AG09309 (cell line): Measurements from ENCODE around the gene PITPNM3.

Source experiments
- DNase-seq: peaks from one replicate; pipeline ENCODE4 v3.0.0-alpha.2; 2010; ENCODE audit warnings: low read depth
- H3K4me3 ChIP-seq: 2 replicates; pipeline ENCODE4 v1.5.1; 2011; ENCODE audit warnings: mild to moderate bottlenecking, low read depth, low read length, moderate library complexity; ENCODE audit not compliant: control insufficient read depth
- CTCF ChIP-seq: IDR thresholded peaks from 2 replicates; pipeline ENCODE4 v1.5.1; 2011; ENCODE audit warnings: mild to moderate bottlenecking, low read depth, low read length, inconsistent platforms; ENCODE audit not compliant: insufficient read depth, control insufficient read depth; ENCODE audit errors: missing control alignments

PITPNM3 gene

DNA sequence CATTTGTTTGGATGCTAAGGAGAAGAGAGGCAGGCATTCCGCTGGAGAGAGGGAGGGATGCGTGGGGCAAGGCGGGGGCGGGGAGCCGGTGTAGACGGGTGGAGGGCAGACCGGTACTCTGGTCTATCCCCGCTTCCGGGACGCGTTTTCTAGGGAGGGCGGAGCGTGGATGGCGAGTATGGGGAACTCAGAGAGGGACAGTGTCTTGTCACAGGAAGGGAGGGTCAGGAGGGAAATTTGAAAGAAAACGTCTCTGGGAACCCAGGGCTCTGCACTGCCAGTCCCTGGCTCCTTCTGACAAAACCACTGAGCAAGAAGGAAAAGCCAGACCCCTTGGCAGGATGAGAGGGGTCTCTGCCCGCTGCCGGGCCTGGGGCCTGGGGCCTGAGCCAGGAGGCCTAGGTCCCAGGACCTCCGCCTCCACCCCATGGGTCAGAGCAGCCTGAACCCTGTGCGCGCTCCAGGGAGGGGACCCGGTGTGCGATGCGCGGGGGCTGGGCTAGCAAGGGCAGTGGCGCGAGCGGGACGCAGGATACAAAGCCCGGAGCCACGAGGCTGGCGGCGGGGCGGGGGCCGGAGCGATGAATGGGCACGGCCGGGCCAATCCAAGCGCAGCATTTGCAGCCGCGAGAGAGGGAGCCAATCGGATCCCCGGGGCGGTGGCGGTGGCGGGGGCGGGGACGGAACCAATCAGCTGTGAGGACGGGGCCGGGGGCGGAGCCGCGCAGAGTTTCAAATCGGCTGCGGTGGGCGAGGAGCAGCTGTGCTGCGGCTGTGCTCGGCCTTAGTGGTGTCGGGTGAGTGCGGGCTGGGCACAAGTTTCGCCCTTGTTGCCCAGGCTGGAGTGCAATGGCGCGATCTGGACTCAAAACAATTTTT is 112.4 kb downstream of the PITPNM3 start, which contains the start of gene PIMREG:
PIMREG (plus strand) TSS at position 764 of the 879 bp plus-strand sequence. CDS start 656 bp downstream, outside the sequence.
- DNase-seq, result peak; percentile 54
- TF ChIP-seq CTCF, result no peak
- peak within 1 kb of the TSS; percentile 90 for H3K4me3 ChIP-seq

DNA sequence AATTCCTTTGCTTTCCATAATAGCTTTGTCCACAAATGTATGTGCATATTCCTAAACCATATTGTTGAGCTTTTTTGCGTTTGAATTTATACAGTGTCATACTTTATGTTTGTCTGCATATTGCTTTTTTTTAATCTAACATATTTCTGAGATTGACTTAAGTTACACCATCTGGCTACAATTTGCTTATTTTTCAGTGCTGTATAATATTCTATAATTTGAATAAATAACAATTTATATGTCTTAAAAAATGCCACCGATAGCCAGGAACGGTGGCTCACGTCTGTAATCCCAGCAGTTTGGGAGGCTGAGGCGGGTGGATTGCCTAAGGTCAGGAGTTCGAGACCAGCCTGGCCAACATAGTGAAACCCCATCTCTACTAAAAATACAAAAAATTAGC is 113.6 kb downstream of the PITPNM3 start:
- H3K4me3 ChIP-seq, result no peak overlapping the region
- DNase-seq, result no peak

DNA sequence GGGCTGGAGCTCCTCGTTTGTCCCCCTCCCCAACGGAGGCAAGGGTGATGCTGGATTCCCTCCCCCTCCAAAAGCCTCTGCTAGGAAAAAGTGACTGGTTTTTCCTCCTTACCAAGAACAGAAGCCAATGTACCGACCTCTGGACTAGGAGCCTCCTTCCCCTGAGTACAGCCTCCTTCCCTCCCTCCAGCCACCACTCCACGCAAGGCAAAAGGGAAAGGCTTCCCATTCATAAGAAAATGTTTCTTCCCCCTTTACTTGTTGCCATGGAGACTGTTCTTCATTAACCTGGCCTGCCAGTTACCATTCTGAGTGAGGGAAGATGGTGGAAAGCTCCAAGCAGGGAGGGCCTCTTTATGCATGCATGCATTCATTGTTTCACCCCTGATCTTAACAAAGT is 116.4 kb downstream of the PITPNM3 start:
- TF ChIP-seq CTCF, result no peak
- no peak for DNase-seq
- H3K4me3 ChIP-seq, result no peak overlapping the region

More for the DNA sequence above, 113.6 kb downstream of the PITPNM3 start:
- no peak for TF ChIP-seq CTCF

- no peak for TF ChIP-seq CTCF
- H3K4me3 ChIP-seq, result no peak overlapping the region
- no peak for DNase-seq
Observed at GRCh38 chr17:6437956-6438355, 118.4 kb downstream of the PITPNM3 start.

DNA sequence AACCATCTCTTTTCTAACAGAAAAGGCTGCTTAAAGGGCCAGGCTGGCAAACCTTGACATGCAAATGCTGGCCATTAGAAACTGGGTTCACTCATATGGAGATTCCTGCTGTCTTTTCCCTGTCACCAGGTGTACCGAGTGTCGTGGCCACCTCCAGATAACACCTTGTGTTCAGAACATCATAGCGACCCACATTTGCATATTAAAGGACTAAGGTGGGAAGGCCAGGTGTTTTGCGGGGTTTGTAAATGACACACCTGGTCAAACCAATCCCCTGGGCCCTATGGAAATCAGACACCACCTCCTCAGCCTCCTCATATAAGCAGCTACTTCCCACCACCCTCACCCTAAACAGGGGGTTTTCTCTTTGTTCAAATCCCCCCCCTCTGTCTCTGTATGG is 118.9 kb downstream of the PITPNM3 start:
- no peak for DNase-seq
- no peak overlapping the region for H3K4me3 ChIP-seq
- no peak for TF ChIP-seq CTCF

- peak; percentile 81 for TF ChIP-seq CTCF
- peak; percentile 29 for DNase-seq
Observed at GRCh38 chr17:6435968-6436367, 120.4 kb downstream of the PITPNM3 start.

More at GRCh38 chr17:6435968-6436367, 120.4 kb downstream of the PITPNM3 start:
- no peak overlapping the region for H3K4me3 ChIP-seq
